Epithelial cell of proximal tubule (primary cell): ENCODE data around the gene MRPL53. TPM values are rescaled to one million over a fixed set of nuclear protein-coding genes. Genes with fewer than 3 reads are reported as not detected.
A peak's percentile ranks its signal among the peaks of the same experiment; 100 is the strongest.
"Not testable (repeated sequence)": the region's sequence is repeated elsewhere in the genome, so short reads cannot be mapped to it uniquely, and the experiment has no call there.

Source experiments
- DNase-seq: peaks from one replicate; pipeline ENCODE4 v3.0.0-alpha.2; 2011; ENCODE audit warnings: low read depth
- H3K4me3 ChIP-seq: 2 replicates; pipeline ENCODE4 v1.5.1; 2011; ENCODE audit warnings: low read depth, mild to moderate bottlenecking, low read length
- total RNA-seq: library from RNA; depleted of rRNA; stranded (reverse); fragments of >200 nt; gene quantifications from 2 replicates; pipeline ENCODE4 v1.2.3, GENCODE V29; 2015
- TF ChIP-seq, protein P1 (sequence below): conservative IDR thresholded peaks from 2 replicates; pipeline ENCODE4 v1.5.1; 2012; ENCODE audit warnings: low read depth, mild to moderate bottlenecking, low read length

Gene MRPL53
- total RNA-seq, 1 donor from 2014 or later = 34.2 TPM

DNA sequence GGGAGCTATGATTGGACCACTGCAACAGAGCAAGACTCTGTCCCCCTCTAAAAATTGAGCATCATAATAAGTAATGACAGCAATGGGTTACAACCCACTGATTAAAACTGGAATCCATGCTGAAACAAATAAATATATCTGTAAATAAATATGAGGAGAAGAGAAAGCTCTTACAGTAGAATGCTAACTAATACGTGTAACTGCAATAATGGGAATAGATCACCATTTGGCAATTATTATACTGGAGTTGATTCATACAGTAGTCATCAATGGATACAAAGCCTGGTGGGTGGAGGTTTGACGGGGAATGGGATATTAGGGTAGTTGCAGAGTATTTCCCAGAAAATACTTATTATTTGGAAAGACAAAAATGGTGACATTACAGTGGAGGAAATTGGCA is 23.7 kb downstream of the MRPL53 start:
- TF ChIP-seq, protein P1, sequence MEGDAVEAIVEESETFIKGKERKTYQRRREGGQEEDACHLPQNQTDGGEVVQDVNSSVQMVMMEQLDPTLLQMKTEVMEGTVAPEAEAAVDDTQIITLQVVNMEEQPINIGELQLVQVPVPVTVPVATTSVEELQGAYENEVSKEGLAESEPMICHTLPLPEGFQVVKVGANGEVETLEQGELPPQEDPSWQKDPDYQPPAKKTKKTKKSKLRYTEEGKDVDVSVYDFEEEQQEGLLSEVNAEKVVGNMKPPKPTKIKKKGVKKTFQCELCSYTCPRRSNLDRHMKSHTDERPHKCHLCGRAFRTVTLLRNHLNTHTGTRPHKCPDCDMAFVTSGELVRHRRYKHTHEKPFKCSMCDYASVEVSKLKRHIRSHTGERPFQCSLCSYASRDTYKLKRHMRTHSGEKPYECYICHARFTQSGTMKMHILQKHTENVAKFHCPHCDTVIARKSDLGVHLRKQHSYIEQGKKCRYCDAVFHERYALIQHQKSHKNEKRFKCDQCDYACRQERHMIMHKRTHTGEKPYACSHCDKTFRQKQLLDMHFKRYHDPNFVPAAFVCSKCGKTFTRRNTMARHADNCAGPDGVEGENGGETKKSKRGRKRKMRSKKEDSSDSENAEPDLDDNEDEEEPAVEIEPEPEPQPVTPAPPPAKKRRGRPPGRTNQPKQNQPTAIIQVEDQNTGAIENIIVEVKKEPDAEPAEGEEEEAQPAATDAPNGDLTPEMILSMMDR = no peak
- no peak for DNase-seq
- no peak overlapping the region for H3K4me3 ChIP-seq

DNA sequence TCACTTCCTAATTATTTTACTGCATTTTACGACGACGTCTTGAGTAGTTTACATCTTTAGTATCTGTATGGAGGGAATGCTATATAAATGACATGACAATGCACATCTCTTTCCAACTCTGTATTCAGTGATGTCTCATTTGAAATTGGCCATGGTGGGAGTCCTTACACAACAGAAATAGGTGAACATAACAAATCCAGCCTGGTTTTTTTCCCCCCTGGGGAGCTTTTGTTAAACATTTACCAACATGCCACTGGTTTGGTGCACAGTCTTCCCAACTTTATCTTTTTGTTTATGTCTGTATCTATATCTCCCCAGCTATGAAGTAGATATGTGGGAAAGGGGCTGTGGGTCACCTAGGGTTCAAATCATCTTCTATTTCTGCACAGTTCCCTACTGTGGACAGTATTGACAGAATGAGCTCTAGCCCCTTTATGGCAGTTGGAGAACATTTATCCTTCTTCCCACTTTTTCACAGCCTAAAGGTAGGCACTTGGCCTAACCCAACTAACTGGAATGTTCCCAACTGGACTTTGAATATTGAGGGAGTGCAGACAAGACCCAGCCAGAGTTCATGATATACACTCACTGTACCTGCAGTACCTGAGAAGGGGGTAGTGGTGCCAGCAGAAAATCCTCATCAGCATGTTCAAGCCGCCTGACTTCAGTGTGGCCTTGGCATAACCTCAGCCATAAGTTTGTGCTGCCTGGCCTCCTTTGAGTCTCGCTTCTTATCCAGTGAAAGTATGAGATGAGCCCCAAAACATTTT is 25.1 kb downstream of the MRPL53 start:
- no peak for DNase-seq
- TF ChIP-seq, protein P1 = no peak
- no peak overlapping the region for H3K4me3 ChIP-seq

DNA sequence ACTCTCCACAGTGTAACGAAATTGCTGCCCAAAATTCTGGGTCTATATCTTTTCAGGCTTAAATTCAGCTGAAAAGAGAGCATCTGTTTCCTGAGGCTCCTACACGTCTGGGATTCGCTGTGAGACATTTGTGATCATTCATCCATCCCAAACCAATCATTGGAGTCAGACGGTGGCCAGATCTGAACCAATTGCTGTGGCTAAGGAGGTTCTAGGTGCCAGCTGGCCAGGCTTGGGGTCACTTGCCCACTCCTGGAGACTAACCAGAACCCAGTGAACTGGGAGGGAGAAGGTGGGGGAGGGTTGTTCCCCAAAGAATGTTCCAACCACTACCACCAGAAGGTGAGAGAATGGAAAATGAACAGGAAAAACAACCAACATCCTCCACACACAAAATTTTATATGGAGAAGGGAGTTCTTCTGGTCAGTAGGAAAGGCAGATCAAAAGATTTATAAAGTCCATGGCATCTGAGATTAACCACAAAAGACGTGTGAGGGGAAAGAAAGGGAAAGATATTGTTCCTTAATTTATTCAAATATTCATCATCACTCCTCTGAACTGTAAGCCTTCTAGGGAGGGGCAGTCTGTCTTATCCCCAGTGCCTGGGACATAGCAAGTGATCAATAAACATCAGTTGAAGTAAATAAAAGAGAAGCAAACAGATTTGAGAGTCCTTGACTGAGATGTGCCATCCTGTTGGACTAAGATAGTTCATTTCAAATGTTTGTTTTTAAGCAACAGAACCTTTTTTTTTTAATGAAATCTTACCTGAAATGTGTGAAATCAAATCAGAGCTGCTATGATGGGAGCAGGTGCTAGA is 27.8 kb downstream of the MRPL53 start:
- TF ChIP-seq, protein P1 = no peak
- DNase-seq = no peak

DNA sequence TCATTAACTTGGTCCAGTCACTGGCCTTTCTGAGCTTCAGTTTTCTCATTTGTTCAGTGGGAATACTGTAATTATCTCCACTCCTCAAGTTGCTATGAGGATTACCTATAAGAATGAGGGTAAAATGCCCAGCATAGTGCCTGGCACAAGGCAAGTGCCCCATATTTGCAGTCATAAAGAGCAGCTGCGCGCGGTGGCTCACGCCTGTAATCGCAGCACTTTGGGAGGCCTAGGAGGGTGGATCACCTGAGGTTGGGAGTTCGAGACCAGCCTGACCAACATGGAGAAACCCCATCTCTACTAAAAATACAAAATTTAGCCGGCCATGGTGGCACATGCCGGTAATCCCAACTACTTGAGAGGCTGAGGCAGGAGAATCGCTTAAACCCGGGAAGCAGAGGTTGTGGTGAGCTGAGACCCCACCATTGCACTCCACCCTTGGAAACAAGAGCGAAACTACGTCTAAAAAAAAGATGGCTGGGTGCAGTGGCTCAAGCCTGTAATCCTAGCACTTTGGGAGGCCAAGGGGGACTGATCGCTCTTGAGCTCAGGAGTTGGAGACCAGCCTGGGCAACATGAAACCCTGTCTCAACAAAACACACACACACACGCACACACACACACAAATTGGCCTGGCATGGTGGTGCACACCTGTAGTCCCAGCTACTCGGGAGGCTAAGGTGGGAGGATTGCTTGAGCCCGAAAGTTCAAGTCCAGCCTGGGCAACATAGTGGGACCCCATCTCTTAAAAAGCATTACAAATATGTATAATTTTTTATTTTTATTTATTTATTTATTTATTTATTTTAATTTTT is 29.8 kb downstream of the MRPL53 start:
- H3K4me3 ChIP-seq = peak overlapping the region; percentile 72
- not testable (repeated sequence) for DNase-seq

More for the DNA sequence above, 27.8 kb downstream of the MRPL53 start:
- H3K4me3 ChIP-seq = no peak overlapping the region

DNA sequence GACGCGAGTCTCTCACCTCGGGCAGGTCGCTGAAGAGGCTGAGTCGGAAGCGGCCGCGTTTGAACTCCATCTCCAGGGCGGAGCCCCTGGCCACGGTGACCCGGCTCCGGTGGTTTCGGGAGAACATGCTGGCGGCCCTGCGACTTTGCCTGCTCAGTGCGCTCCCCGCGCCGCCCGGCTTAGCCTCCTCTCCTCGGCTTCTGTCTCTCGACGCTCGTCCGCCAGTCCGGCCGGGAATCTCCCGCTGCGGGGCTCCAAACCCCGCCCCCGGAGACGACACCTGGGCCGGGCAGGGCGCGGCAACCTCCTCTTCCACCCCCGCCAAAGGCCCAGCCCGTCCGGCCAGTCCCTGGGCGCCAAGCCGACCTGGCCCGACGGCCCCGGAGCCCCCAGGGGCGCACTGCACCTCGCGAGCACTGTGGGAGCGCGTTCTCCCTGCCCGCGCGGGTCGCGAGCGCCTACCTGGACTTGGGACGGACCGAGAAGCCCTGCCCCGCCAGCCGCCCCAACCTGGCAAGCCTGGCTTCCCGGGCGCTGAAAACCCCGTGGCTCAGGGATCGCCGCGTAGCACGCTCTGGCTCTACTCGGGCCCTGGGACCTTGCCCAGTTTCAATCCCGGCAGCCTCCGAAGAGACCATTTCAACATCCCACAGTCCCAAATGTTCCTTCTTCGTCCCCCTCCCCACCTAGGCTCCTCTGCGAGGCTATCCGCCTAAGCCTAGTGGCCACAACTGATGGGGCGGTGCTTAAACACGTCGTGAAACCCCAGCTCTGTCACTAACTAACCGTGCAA is 30.6 kb downstream of the MRPL53 start, which contains the start of gene RTKN:
TSS of gene RTKN (minus strand) at position 248 of the 793 bp plus-strand sequence. CDS start at position 127, 121 bp downstream.
- peak within 1 kb of the TSS; percentile 72 for H3K4me3 ChIP-seq
- DNase-seq = peak; percentile 68
- TF ChIP-seq, protein P1 = peak; percentile 5

DNA sequence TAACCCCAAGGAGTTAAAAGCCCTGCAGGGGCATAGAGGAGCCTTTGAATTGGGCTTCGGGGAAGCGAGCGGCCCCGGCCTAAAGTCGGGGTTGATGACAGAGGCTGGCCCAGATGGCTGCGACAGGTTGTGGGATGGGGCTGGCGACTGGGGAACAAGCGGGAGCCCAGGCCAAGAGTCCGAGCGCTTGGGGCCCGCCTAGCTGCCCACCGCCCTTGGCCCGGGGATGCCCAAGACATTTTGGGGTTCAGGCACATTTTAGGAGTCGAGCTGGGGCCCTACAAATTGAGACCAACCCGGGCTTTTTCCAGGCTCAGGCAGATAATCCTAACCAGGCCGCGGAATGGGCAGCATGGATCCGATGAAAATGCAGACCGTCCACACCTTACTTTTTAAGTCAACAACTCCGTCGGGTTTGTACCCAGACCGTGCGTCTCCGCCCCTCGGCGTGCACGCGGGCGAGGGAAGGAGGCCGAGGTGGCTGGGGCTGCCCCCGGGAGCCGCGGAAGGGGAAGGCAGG is 31.2 kb downstream of the MRPL53 start:
- TF ChIP-seq, protein P1 = no peak
- H3K4me3 ChIP-seq = peak overlapping the region; percentile 72
- no peak for DNase-seq
